SK-N-SH (cell line): Measurements from ENCODE around the gene RAP1B. TPM values are rescaled to one million over a fixed set of nuclear protein-coding genes. Genes with fewer than 3 reads are reported as not detected.

ENCODE experiments used
- CTCF ChIA-PET: fragments of 300-600, 350-600 bp; formaldehyde crosslinking; extraction: SDS; loops from one replicate; lab custom pipeline; 2021; lab: Yijun Ruan, JAX
- POLR2A ChIA-PET: fragments of 350-600 bp; sonication (Branson Sonifier 250); formaldehyde crosslinking; extraction: SDS; loops from one replicate; lab custom pipeline; 2020; ENCODE audit warnings: antibody characterized with exemption, inconsistent platforms; lab: Yijun Ruan, JAX
- DNase-seq: peaks from one replicate; pipeline ENCODE4 v3.0.0; 2012
- H2AFZ ChIP-seq: fragments of 200-600 bp; sonication (generic); 2 replicates; pipeline ENCODE4 v1.8.1; 2016; ENCODE audit warnings: antibody characterized with exemption, mild to moderate bottlenecking, low read depth
- H3F3A ChIP-seq: fragments of 200-600 bp; sonication (generic); replicated peaks from 2 replicates; pipeline ENCODE3; 2016; ENCODE audit warnings: antibody characterized with exemption, mild to moderate bottlenecking; ENCODE audit not compliant: insufficient read depth
- H3K27ac ChIP-seq, 2 experiments: fragments of 200-500 bp in 1 of 2; fragments of 200-600 bp in 1 of 2; sonication (Bioruptor generic) in 1 of 2; sonication (generic), shearing (Covaris generic) in 1 of 2; 2 replicates each; pipeline versions ENCODE4 v1.5.1 to v1.6.1; 2014 to 2016; ENCODE audit warnings: low read depth in 2 of 2, inconsistent platforms in 1 of 2, low read length in 1 of 2, mild to moderate bottlenecking in 1 of 2, mixed read lengths in 1 of 2
- H3K27me3 ChIP-seq: fragments of 200-600 bp; sonication (generic), shearing (Covaris generic); 2 replicates; pipeline ENCODE4 v1.6.1; 2016; ENCODE audit warnings: mixed run types; ENCODE audit not compliant: insufficient read depth
- H3K36me3 ChIP-seq, 2 experiments: fragments of 200-500 bp in 1 of 2; fragments of 200-600 bp in 1 of 2; sonication (Bioruptor generic) in 1 of 2; sonication (generic) in 1 of 2; replicated peaks in 1 of 2; 2 replicates each; pipeline versions ENCODE3 to v1.5.1; 2014 to 2016; ENCODE audit warnings: low read length in 1 of 2, mild to moderate bottlenecking in 1 of 2; ENCODE audit not compliant: insufficient read depth in 2 of 2, control insufficient read depth in 1 of 2
- H3K4me1 ChIP-seq, 2 experiments: fragments of 200-500 bp in 1 of 2; fragments of 200-600 bp in 1 of 2; sonication (Bioruptor generic) in 1 of 2; sonication (generic), shearing (Covaris generic) in 1 of 2; 2 replicates each; pipeline versions ENCODE4 v1.5.1 to v1.6.1; 2014 to 2016; ENCODE audit warnings: low read depth in 1 of 2, low read length in 1 of 2, mixed run types in 1 of 2; ENCODE audit not compliant: insufficient read depth in 2 of 2, control insufficient read depth in 1 of 2
- H3K4me2 ChIP-seq: fragments of 200-600 bp; sonication (generic), shearing (Covaris generic); 2 replicates; pipeline ENCODE4 v1.6.1; 2017; ENCODE audit warnings: mixed run types
- H3K4me3 ChIP-seq, 2 experiments: fragments of 200-500 bp in 1 of 2; fragments of 200-600 bp in 1 of 2; sonication (Bioruptor generic) in 1 of 2; sonication (generic), shearing (Covaris generic) in 1 of 2; 2 replicates each; pipeline versions ENCODE4 v1.5.1 to v1.8.1; 2014 to 2016; ENCODE audit warnings: low read depth in 2 of 2, inconsistent platforms in 1 of 2, low read length in 1 of 2, mild to moderate bottlenecking in 1 of 2, mixed read lengths in 1 of 2, moderate library complexity in 1 of 2
- H3K79me2 ChIP-seq: fragments of 200-600 bp; sonication (generic); 2 replicates; pipeline ENCODE4 v1.8.1; 2017; ENCODE audit warnings: mild to moderate bottlenecking; ENCODE audit not compliant: insufficient read depth
- H3K9ac ChIP-seq: fragments of 200-600 bp; sonication (generic); 2 replicates; pipeline ENCODE4 v1.6.1; 2017; ENCODE audit warnings: mixed run types
- H3K9me2 ChIP-seq: fragments of 200-600 bp; sonication (generic); 2 replicates; pipeline ENCODE4 v1.6.1; 2017; ENCODE audit warnings: mixed run types
- H3K9me3 ChIP-seq: fragments of 200-600 bp; sonication (generic); 2 replicates; pipeline ENCODE4 v1.6.1; 2017; ENCODE audit warnings: mixed run types, mild to moderate bottlenecking, moderate library complexity
- H4K20me1 ChIP-seq: fragments of 200-600 bp; sonication (generic); 2 replicates; pipeline ENCODE4 v1.6.1; 2017; ENCODE audit warnings: mild to moderate bottlenecking, mixed run types; ENCODE audit not compliant: insufficient read depth
- EP300 ChIP-seq, 2 experiments: IDR thresholded peaks; 2 replicates each; pipeline versions ENCODE4 v1.4.0 to v1.6.1; 2012; ENCODE audit warnings: borderline replicate concordance in 1 of 2, low read depth in 1 of 2, low read length in 1 of 2
- POLR2AphosphoS5 ChIP-seq: IDR thresholded peaks from 2 replicates; pipeline ENCODE4 v1.6.1; 2012; ENCODE audit warnings: low read depth, low read length
- RFX5 ChIP-seq: IDR thresholded peaks from 2 replicates; pipeline ENCODE4 v1.6.1; 2012; ENCODE audit warnings: mild to moderate bottlenecking, improper control_type of control experiment, low read length
- RXRA ChIP-seq: IDR thresholded peaks from 2 replicates; pipeline ENCODE4 v1.4.0; 2012; ENCODE audit warnings: low read depth, mild to moderate bottlenecking, borderline replicate concordance
- SIN3A ChIP-seq: IDR thresholded peaks from 2 replicates; pipeline ENCODE4 v1.6.1; 2012; ENCODE audit warnings: low read depth, mild to moderate bottlenecking, low read length, moderate library complexity, borderline replicate concordance
- WGBS: methylation state at CpG from one replicate; pipeline ENCODE4 v1.1.6; 2017; ENCODE audit warnings: low lambda C conversion rate; 5-methylcytosine and 5-hydroxymethylcytosine counted together
- polyA plus RNA-seq, 3 experiments: library from polyadenylated mRNA; depleted of rRNA; stranded (reverse); fragments of >200 nt; gene quantifications; 2 replicates each; pipeline ENCODE4 v1.2.3, GENCODE V29; 2012
- small RNA-seq, 7 experiments: library from RNA; depleted of rRNA; stranded (forward); fragments of <200 nt; gene quantifications; one replicate each; pipeline ENCODE3, GENCODE V24; 2012

The RAP1B gene
- polyA plus RNA-seq, 1 of the 3 experiments (the other 2 are of a cell fraction), result 128 TPM

DNA sequence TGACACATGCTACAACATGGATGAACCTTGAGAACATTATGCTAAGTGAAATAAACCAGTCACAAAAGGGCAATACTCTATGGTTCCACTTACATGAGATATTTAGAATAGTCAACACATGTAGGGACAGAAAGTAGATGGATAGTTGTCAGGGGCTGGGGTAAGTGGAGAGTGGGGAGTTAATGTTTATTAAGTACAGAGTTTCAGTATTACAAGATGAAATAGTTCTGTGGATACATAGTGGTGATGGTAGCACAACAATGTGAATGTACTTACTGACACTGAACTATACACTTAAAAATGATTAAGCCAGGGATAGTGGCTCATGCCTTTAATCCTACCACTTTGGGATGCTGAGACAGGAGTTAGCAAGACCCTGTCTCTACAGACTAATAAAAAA is 84.8 kb downstream of the RAP1B start:
- no peak overlapping the region for H3K9ac ChIP-seq
- no peak overlapping the region for H3K27ac ChIP-seq
- no peak for DNase-seq
- POLR2A ChIA-PET, result interaction anchor here (0.7 kb wide), 1 partner anchor 12 kb away, joined by 3 read pairs; no protein-coding TSS in a partner anchor
- H3K27me3 ChIP-seq, result no peaks in the 10 kb centered on the region
- no peak overlapping the region for H3K4me3 ChIP-seq
- peaks cover 4% of the 10 kb centered on the region; the same call in 1 of the 2 replicates for H3K79me2 ChIP-seq
- no peaks in the 10 kb centered on the region for H3K9me2 ChIP-seq
- no peak overlapping the region for H3K4me2 ChIP-seq
- no peaks in the 10 kb centered on the region for H4K20me1 ChIP-seq
- peaks cover 31 to 72% of the 10 kb centered on the region in 2 experiments for H3K36me3 ChIP-seq
- CTCF ChIA-PET, result no interaction called here
- H3K4me1 ChIP-seq, result no peaks in the 10 kb centered on the region
- no peaks in the 10 kb centered on the region for H3K9me3 ChIP-seq
- TF ChIP-seq RXRA (no peak), POLR2AphosphoS5 (no peak), EP300 (IDR thresholded peaks at IDR 0.05; ENCODE audit: borderline replicate concordance in 1 of 2, low read depth in 1 of 2, low read length in 1 of 2) (no peak)
- TF ChIP-seq, all 33 proteins: peak for 0
- Histone ChIP-seq H2AFZ (no peak overlapping the region), H3F3A (no peaks in the 10 kb centered on the region)

DNA sequence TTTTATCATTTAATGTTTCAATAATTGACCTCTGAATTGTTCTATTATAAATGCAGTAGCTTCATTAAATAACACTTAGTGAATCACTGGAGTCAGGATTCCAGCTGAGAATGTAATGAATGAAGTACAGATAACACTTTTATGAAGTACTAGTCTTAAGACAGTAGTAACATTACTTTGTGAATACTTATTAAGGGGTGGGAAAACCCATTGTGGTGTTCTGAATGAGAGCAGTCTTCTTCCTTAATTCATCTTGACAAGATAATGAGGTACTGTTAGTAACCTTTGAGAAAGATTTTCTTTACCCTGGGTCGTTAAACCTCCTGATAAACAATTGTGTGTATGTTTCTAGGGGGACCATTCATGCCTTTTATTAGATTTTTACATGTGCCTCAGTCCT is 88.8 kb downstream of the RAP1B start:
- CTCF ChIA-PET, result no interaction called here
- Histone ChIP-seq H3F3A (no peaks in the 10 kb centered on the region), H3K27ac (no peak overlapping the region)
- no peak for DNase-seq
- TF ChIP-seq SIN3A, result no peak
- TF ChIP-seq RFX5, result no peak
- TF ChIP-seq, all 33 proteins: peak for 0
- no peaks in the 10 kb centered on the region for H3K4me1 ChIP-seq
- POLR2A ChIA-PET, result no interaction called here
- H2AFZ ChIP-seq, result no peak overlapping the region
- no peaks in the 10 kb centered on the region for H3K79me2 ChIP-seq
- peaks cover 29 to 63% of the 10 kb centered on the region in 2 experiments for H3K36me3 ChIP-seq
- no peak overlapping the region for H3K9ac ChIP-seq
- no peaks in the 10 kb centered on the region for H3K9me2 ChIP-seq
- 95% methylated on average over 1 of the region's 1 CpG for WGBS
- no peak overlapping the region for H3K4me3 ChIP-seq
- H3K4me2 ChIP-seq, result no peak overlapping the region
- H3K27me3 ChIP-seq, result no peaks in the 10 kb centered on the region
- no peaks in the 10 kb centered on the region for H3K9me3 ChIP-seq
- H4K20me1 ChIP-seq, result no peaks in the 10 kb centered on the region

Small RNA genes within 50 kb of the gene (small RNA-seq; reads per million reads assigned to genes)
- gene RF00017, result 0 reads per million in 7 experiments
- gene SNORA70G, result 0 to 0.11 (median 0) reads per million in 7 experiments

Other genes starting within 250 kb of the RAP1B start
- 30.9 and 47.5 TPM in 2 replicates for gene NUP107, start 76.1 kb downstream of the RAP1B start, polyA plus RNA-seq (2012; rRNA removed)
- gene SLC35E3, start 135.3 kb downstream of the RAP1B start, polyA plus RNA-seq (2012; rRNA removed), result 5.7 and 6.8 TPM in 2 replicates
- gene MDM2, start 197.3 kb downstream of the RAP1B start, polyA plus RNA-seq (2012; rRNA removed), result 16.9 and 21.5 TPM in 2 replicates